HepG2 (cell line): ENCODE results near the gene CA14. TPM values are rescaled to one million over a fixed set of nuclear protein-coding genes. Genes with fewer than 3 reads are reported as not detected.
A peak's percentile ranks its signal among the peaks of the same experiment; 100 is the strongest.

ENCODE experiments used
- ATAC-seq: fragments of 200-7000 bp; cut with Tn5 transposase; 3 replicates; pipeline ENCODE4 v1.9.1; 2020; ENCODE audit warnings: mild to moderate bottlenecking, moderate library complexity
- BruUV-seq: library from RNA; stranded (reverse); fragments of 400-500 nt; replicated peaks from 2 replicates; lab custom pipeline; 2021; lab: Mats Ljungman, UMichigan
- CTCF ChIA-PET: fragments of 300-600 bp; formaldehyde crosslinking; extraction: SDS; loops from one replicate; lab custom pipeline; 2021; ENCODE audit warnings: low total read pairs, inconsistent platforms, low intra/inter-chr PET ratio; lab: Yijun Ruan, JAX
- POLR2A ChIA-PET: fragments of 350-600 bp; sonication (Branson Sonifier 250); formaldehyde crosslinking; loops from one replicate; lab custom pipeline; 2020; ENCODE audit warnings: antibody characterized with exemption, inconsistent platforms; lab: Yijun Ruan, JAX
- DNase-seq: peaks from one replicate; pipeline ENCODE4 v3.0.0-alpha.2; 2015; ENCODE audit warnings: low spot score
- FAIRE-seq: peaks from 3 replicates; lab custom pipeline; 2011; peaks lifted over from hg19 to GRCh38; lab: Jason Lieb, UNC
- H2AFZ ChIP-seq: one replicate; pipeline ENCODE4 v1.6.1; 2011; ENCODE audit warnings: low read length, inconsistent platforms
- H3K27ac ChIP-seq: fragments of 300-600 bp; 3 replicates; pipeline ENCODE4 v1.8.0; 2011; ENCODE audit warnings: mixed run types, mild to moderate bottlenecking, mixed read lengths, low read length, inconsistent platforms; ENCODE audit not compliant: insufficient read depth; ENCODE audit errors: extremely low read length
- H3K27me3 ChIP-seq, 2 experiments: fragments of 200-600 bp in 1 of 2; 2 replicates in 1 of 2; 3 replicates in 1 of 2; pipeline versions ENCODE4 v1.6.0 to v1.8.0; 2011; ENCODE audit warnings: low read length in 2 of 2, mild to moderate bottlenecking in 2 of 2, moderate library complexity in 2 of 2, inconsistent platforms in 1 of 2; ENCODE audit not compliant: insufficient read depth in 2 of 2, control insufficient read depth in 1 of 2
- H3K36me3 ChIP-seq, 2 experiments: fragments of 200-600 bp in 1 of 2; replicated peaks in 1 of 2; 2 replicates in 1 of 2; 3 replicates in 1 of 2; pipeline versions ENCODE4 v1.5.1 to v1.8.0; 2011; ENCODE audit warnings: low read length in 2 of 2, inconsistent platforms in 1 of 2; ENCODE audit not compliant: insufficient read depth in 2 of 2, control insufficient read depth in 1 of 2
- H3K4me1 ChIP-seq: 2 replicates; pipeline ENCODE4 v1.5.1; 2012; ENCODE audit warnings: low read length, inconsistent platforms; ENCODE audit not compliant: insufficient read depth
- H3K4me2 ChIP-seq: 2 replicates; pipeline ENCODE4 v1.6.0; 2011; ENCODE audit warnings: low read depth, low read length, inconsistent platforms
- H3K4me3 ChIP-seq, 3 experiments: fragments of 200-600 bp in 1 of 3; sonication (generic), shearing (Covaris generic) in 1 of 3; replicated peaks in 1 of 3; 2 replicates each; pipeline ENCODE4 v1.5.1; 2011 to 2016; ENCODE audit warnings: low read length in 3 of 3, inconsistent platforms in 2 of 3, low read depth in 2 of 3, mild to moderate bottlenecking in 2 of 3, control low read depth in 1 of 3, mixed read lengths in 1 of 3; ENCODE audit not compliant: insufficient read depth in 1 of 3
- H3K79me2 ChIP-seq: one replicate; pipeline ENCODE4 v1.6.1; 2011; ENCODE audit warnings: low read length, inconsistent platforms; ENCODE audit not compliant: insufficient read depth
- H3K9ac ChIP-seq: 2 replicates; pipeline ENCODE4 v1.6.0; 2011; ENCODE audit warnings: mild to moderate bottlenecking, low read depth, low read length, inconsistent platforms; ENCODE audit not compliant: insufficient read depth
- H3K9me3 ChIP-seq: 2 replicates; pipeline ENCODE4 v1.5.1; 2012; ENCODE audit warnings: mild to moderate bottlenecking, low read length
- H4K20me1 ChIP-seq: 2 replicates; pipeline ENCODE4 v1.6.0; 2011; ENCODE audit warnings: inconsistent platforms, mild to moderate bottlenecking, low read length, moderate library complexity; ENCODE audit not compliant: insufficient read depth
- FOXK2 ChIP-seq: fragments of 450-650 bp; IDR thresholded peaks from 2 replicates; pipeline ENCODE4 v1.6.1; 2016
- HIC2 ChIP-seq: sonication (generic); formaldehyde crosslinking; IDR thresholded peaks from 2 replicates; pipeline ENCODE4 v1.9.0; 2022; ENCODE audit warnings: low read depth, missing genetic modification reagents
- HNF1B ChIP-seq: sonication (generic); formaldehyde crosslinking; IDR thresholded peaks from 2 replicates; pipeline ENCODE4 v1.5.1; 2020; ENCODE audit warnings: mild to moderate bottlenecking, moderate library complexity, missing genetic modification reagents
- KDM2A ChIP-seq: sonication (generic); formaldehyde crosslinking; IDR thresholded peaks from 2 replicates; pipeline ENCODE4 v1.4.0; 2020; ENCODE audit warnings: low read depth, missing genetic modification reagents, borderline replicate concordance
- RAD21 ChIP-seq: fragments of 450-650 bp; formaldehyde crosslinking; IDR thresholded peaks from 2 replicates; pipeline ENCODE4 v1.5.0; 2020; ENCODE audit warnings: mild to moderate bottlenecking
- SMC3 ChIP-seq: IDR thresholded peaks from 2 replicates; pipeline ENCODE4 v1.6.1; 2011; ENCODE audit warnings: low read length, improper control_type of control experiment
- STAG1 ChIP-seq: sonication (generic); formaldehyde crosslinking; IDR thresholded peaks from 2 replicates; pipeline ENCODE4 v1.4.0; 2020; ENCODE audit warnings: missing genetic modification reagents
- XRCC5 ChIP-seq: fragments of 200-400 bp; formaldehyde crosslinking; optimal IDR thresholded peaks from 2 replicates; pipeline ENCODE3; 2017; ENCODE audit warnings: mild to moderate bottlenecking, low read length
- ZNF253 ChIP-seq: sonication (generic); formaldehyde crosslinking; IDR thresholded peaks from 2 replicates; pipeline ENCODE4 v1.8.0; 2022; ENCODE audit warnings: mild to moderate bottlenecking, missing genetic modification reagents, borderline replicate concordance
- ZNF329 ChIP-seq: sonication (generic); formaldehyde crosslinking; IDR thresholded peaks from 2 replicates; pipeline ENCODE4 v1.9.0; 2021; ENCODE audit warnings: low read depth, mild to moderate bottlenecking, missing genetic modification reagents
- ZNF530 ChIP-seq: sonication (generic); formaldehyde crosslinking; IDR thresholded peaks from 2 replicates; pipeline ENCODE4 v1.5.0; 2020; ENCODE audit warnings: low read depth, mild to moderate bottlenecking, missing genetic modification reagents
- ZNF562 ChIP-seq: sonication (generic); formaldehyde crosslinking; IDR thresholded peaks from 2 replicates; pipeline ENCODE4 v1.8.0; 2022; ENCODE audit warnings: missing genetic modification reagents, borderline replicate concordance
- ZNF883 ChIP-seq: sonication (generic); formaldehyde crosslinking; IDR thresholded peaks from 2 replicates; pipeline ENCODE4 v1.5.1; 2020; ENCODE audit warnings: mild to moderate bottlenecking, missing genetic modification reagents; ENCODE audit errors: not compliant biosample characterization
- WGBS: methylation state at CpG from one replicate; pipeline ENCODE4 v1.1.6; 2017; ENCODE audit warnings: low lambda C conversion rate; 5-methylcytosine and 5-hydroxymethylcytosine counted together
- in situ Hi-C: cut with HindIII; loops from 2 replicates; pipeline ENCODE4 v1.10.0; 2017; ENCODE audit warnings: low pct_unique_long_range_greater_than_20kb; ENCODE audit not compliant: extremely low pct_ligation_motif_present
- intact Hi-C: fragments of 100-400 bp; cut with micrococcal nuclease; formaldehyde crosslinking; loops from one replicate; pipeline ENCODE4 v1.10.0; 2022; ENCODE audit not compliant: unreplicated experiment
- polyA plus RNA-seq, 8 experiments: library from polyadenylated mRNA; depleted of rRNA in 3 of 8; stranded (reverse) in 7 of 8; unstranded in 1 of 8; fragments of >200 nt; fragmentation: Illumina TruSeq in 4 of 8; extraction: Trizol in 4 of 8; gene quantifications; 2 replicates each; pipeline versions ENCODE4 v1.2.1 to v1.2.3, GENCODE V29; 2011 to 2016; ENCODE audit warnings: low read depth in 4 of 8, missing spikeins in 1 of 8, mixed read lengths in 1 of 8; ENCODE audit not compliant: insufficient read depth in 1 of 8
- total RNA-seq, 5 experiments: library from RNA; depleted of rRNA; stranded (reverse); fragments of >200 nt; fragmentation: Illumina TruSeq; extraction: Trizol; gene quantifications; 2 replicates each; pipeline ENCODE4 v1.2.3, GENCODE V29; 2016; ENCODE audit warnings: low read depth in 1 of 5
- TF ChIP-seq, protein P1 (sequence below): sonication (generic); formaldehyde crosslinking; IDR thresholded peaks from 2 replicates; pipeline ENCODE4 v1.4.0; 2020; ENCODE audit warnings: missing genetic modification reagents, mild to moderate bottlenecking, borderline replicate concordance
- TF ChIP-seq, protein P2 (sequence below): sonication (generic); formaldehyde crosslinking; IDR thresholded peaks from 2 replicates; pipeline ENCODE4 v1.5.0; 2020; ENCODE audit warnings: mild to moderate bottlenecking, missing genetic modification reagents, moderate library complexity
- TF ChIP-seq, protein P3 (sequence below): IDR thresholded peaks from 2 replicates; pipeline ENCODE4 v1.6.1; 2012; ENCODE audit warnings: low read depth, low read length, improper control_type of control experiment

Gene CA14
- total and polyA plus RNA-seq, 2 of the 13 experiments (the other 11 are each of a cell fraction or from before 2014, with no cell fraction given): 2.4 to 8.5 TPM

DNA sequence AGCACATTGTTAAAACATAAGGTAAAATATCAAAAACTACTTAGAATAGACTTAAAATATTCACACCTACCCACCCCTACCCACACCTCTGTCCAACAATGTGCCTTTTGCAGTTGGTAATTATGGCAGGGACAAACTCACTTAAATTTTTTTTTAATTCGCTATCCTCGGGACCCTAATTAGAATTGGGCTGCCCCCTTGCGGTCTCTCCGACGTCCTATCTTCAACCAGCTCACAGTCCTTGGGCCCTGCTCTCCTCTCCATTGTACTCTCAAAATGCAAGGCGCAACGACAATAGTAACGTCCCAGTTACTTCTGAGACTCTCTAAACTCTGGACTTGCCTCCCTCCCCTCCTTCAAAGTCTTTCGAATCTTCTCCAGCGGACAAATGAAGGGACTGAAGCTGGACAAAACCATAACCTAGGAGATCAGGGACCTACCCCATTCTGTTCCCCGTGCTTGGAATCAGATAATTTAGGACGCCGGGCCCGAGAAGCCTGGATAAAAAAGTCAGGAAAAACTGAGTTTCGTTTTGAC, 23.7 kb downstream of the CA14 start:
- BruUV-seq: no TSS peak
- Histone ChIP-seq H3K27ac (no peak overlapping the region), H3K27me3 (0 out of 5 replicates have a peak, but pooled peaks cover 0 to under 1% of the 10 kb centered on the region in 2 experiments), H2AFZ (no peak overlapping the region), H3K9me3 (no peaks in the 10 kb centered on the region), H3K36me3 (no peaks in the 10 kb centered on the region), H4K20me1 (no peaks in the 10 kb centered on the region), H3K9ac (peak overlapping the region; percentile 38; the same call in 1 of the 2 replicates), H3K4me2 (peak overlapping the region; percentile 66), H3K79me2 (no peaks in the 10 kb centered on the region), H3K4me3 (peak overlapping the region in 2 of 3 experiments; percentile 33; a peak in 2 of 6 replicates), H3K4me1 (peaks cover 33% of the 10 kb centered on the region)
- FAIRE-seq (no peak), ATAC-seq (peak; percentile 69), DNase-seq (no peak)
- intact Hi-C loops: loop anchor here (1.0 kb wide), 1 partner anchor 26 kb away; no protein-coding TSS in a partner anchor
- 63% methylated on average over 15 of the region's 15 CpGs for WGBS
- CTCF ChIA-PET: interaction anchor here (1.3 to 2.9 kb wide), 2 partner anchors 24 to 25 kb away, joined by 3 to 45 read pairs; partner anchors contain the start of gene CA14
- in situ Hi-C loops: no loop called here
- POLR2A ChIA-PET: interaction anchor here (1.3 to 2.3 kb wide), 4 partner anchors 12 to 234 kb away, joined by 4 to 24 read pairs (median 12); partner anchors contain the start of genes APH1A, CA14 and FALEC
- TF ChIP-seq HNF1B: no peak
- TF ChIP-seq ZNF562: no peak
- TF ChIP-seq, protein P1, sequence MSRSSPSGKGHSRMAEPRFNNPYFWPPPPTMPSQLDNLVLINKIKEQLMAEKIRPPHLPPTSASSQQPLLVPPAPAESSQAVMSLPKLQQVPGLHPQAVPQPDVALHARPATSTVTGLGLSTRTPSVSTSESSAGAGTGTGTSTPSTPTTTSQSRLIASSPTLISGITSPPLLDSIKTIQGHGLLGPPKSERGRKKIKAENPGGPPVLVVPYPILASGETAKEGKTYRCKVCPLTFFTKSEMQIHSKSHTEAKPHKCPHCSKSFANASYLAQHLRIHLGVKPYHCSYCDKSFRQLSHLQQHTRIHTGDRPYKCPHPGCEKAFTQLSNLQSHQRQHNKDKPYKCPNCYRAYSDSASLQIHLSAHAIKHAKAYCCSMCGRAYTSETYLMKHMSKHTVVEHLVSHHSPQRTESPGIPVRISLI (CRISPR knock-in tag): peak; percentile 35; the same call in 1 of the 2 replicates
- TF ChIP-seq, protein P2, sequence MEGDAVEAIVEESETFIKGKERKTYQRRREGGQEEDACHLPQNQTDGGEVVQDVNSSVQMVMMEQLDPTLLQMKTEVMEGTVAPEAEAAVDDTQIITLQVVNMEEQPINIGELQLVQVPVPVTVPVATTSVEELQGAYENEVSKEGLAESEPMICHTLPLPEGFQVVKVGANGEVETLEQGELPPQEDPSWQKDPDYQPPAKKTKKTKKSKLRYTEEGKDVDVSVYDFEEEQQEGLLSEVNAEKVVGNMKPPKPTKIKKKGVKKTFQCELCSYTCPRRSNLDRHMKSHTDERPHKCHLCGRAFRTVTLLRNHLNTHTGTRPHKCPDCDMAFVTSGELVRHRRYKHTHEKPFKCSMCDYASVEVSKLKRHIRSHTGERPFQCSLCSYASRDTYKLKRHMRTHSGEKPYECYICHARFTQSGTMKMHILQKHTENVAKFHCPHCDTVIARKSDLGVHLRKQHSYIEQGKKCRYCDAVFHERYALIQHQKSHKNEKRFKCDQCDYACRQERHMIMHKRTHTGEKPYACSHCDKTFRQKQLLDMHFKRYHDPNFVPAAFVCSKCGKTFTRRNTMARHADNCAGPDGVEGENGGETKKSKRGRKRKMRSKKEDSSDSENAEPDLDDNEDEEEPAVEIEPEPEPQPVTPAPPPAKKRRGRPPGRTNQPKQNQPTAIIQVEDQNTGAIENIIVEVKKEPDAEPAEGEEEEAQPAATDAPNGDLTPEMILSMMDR (CRISPR knock-in tag): peak; percentile 65
- peak; percentile 59 for TF ChIP-seq RAD21
- TF ChIP-seq XRCC5: peak; percentile 33
- TF ChIP-seq HIC2: no peak
- peak; percentile 66 for TF ChIP-seq STAG1
- TF ChIP-seq ZNF883 (CRISPR knock-in tag): no peak
- no peak for TF ChIP-seq FOXK2
- no peak for TF ChIP-seq KDM2A
- TF ChIP-seq ZNF253: no peak
- TF ChIP-seq, protein P3, sequence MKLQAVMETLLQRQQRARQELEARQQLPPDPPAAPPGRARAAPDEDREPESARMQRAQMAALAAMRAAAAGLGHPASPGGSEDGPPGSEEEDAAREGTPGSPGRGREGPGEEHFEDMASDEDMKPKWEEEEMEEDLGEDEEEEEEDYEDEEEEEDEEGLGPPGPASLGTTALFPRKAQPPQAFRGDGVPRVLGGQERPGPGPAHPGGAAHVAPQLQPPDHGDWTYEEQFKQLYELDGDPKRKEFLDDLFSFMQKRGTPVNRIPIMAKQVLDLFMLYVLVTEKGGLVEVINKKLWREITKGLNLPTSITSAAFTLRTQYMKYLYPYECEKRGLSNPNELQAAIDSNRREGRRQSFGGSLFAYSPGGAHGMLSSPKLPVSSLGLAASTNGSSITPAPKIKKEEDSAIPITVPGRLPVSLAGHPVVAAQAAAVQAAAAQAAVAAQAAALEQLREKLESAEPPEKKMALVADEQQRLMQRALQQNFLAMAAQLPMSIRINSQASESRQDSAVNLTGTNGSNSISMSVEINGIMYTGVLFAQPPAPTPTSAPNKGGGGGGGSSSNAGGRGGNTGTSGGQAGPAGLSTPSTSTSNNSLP: peak; percentile 42; the same call in 1 of the 2 replicates
- TF ChIP-seq ZNF530: no peak
- TF ChIP-seq ZNF329: no peak
- TF ChIP-seq SMC3: peak; percentile 64
